Epidermal melanocyte (primary cell): ENCODE measurements around the gene HPCAL1.

Experiments
- DNase-seq: peaks from one replicate; pipeline ENCODE4 v3.0.0; 2011; ENCODE audit warnings: low spot score; ENCODE audit not compliant: insufficient read length

HPCAL1 gene

DNA sequence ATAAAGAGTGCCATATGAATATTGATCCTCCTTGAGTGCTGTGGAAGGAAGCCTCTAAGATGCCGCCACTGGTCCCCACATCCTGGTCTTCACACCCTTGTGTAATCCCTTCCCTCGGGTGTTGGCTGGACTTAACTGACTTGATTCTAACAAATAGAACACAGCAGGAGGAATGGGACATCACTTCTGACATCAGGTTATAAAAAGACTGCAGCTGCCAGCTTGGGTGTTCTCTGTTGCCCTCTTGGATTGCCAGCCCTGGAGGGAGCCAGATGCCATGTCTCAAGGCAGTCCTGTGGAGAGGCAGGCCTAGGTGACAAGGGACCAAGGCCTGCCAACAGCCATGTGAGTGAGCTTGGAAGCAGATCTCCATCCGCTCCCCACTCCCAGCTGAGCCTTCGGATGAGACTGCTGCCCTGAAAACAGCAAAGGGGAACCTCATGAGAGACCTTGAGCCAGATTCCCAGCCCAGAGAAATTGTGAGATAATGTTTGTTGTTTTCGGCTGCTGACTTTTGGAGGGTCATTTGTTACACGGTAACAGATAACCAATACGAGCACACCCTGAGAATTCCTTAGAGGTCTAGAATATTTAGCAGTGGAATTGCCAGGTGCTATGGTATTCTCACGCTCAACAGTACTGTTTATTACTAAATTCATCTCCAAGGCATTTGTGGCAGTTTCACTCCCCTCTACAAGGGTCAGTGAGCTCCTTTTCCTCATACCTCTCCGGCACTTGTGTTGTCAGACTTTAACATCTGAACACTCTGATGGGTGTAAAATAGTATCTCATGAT, 32.5 kb downstream of the HPCAL1 start:
- DNase-seq = no peak

GRCh38 chr2:10336283-10336682, 33.6 kb downstream of the HPCAL1 start:
- no peak for DNase-seq

GRCh38 chr2:10337449-10338269, 35.0 kb downstream of the HPCAL1 start:
- DNase-seq = no peak

GRCh38 chr2:10338270-10339188, 35.8 kb downstream of the HPCAL1 start:
- no peak for DNase-seq

GRCh38 chr2:10339647-10340592, 37.2 kb downstream of the HPCAL1 start:
- DNase-seq = no peak

- DNase-seq = no peak
Measured at GRCh38 chr2:10340593-10340975, 37.9 kb downstream of the HPCAL1 start.

DNA sequence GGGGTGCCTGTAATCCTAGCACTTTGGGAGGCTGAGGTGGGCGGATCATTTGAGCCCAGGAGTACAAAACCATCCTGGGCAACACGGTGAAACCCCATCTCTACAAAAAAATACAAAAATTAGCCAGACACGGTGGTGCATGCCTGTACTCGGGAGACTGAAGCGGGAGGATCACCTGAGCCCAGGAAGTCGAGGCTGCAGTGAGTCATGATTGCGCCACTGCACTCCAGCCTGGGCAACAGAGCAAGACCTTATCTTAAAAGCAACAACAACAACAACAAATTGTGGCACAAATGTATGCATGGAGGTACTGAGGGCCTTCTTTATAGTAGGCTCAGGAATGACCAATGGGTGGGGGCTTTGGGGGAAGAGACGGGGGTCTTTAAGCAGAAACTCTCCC, 38.5 kb downstream of the HPCAL1 start:
- no peak for DNase-seq

GRCh38 chr2:10342245-10342951, 39.7 kb downstream of the HPCAL1 start:
- no peak for DNase-seq

DNA sequence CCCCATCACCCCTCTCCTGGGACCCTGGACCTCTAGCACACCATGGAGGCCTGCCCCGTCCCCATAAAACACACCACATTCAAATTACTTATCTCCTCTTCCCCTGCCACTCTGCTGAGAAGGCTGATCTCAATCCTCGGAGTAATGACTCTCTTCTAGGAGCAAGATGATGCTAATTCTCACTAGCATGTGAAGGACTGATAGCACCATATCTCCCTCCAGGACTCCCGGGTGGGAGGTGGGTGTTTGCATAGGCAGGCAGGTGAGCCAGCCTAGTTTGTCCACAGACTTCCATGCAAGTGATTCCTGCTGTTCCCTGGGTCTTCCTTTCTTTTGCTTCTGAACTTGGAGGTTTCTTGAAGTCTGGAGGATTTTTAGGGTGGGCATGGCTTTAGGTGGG, 40.5 kb downstream of the HPCAL1 start:
- no peak for DNase-seq

GRCh38 chr2:10343658-10344057, 41.0 kb downstream of the HPCAL1 start:
- no peak for DNase-seq

GRCh38 chr2:10344105-10345066, 41.7 kb downstream of the HPCAL1 start:
- DNase-seq = no peak

GRCh38 chr2:10345126-10345525, 42.4 kb downstream of the HPCAL1 start:
- no peak for DNase-seq

GRCh38 chr2:10345813-10346212, 43.1 kb downstream of the HPCAL1 start:
- DNase-seq = no peak

- no peak for DNase-seq
Measured at GRCh38 chr2:10346929-10347561, 44.3 kb downstream of the HPCAL1 start.

DNA sequence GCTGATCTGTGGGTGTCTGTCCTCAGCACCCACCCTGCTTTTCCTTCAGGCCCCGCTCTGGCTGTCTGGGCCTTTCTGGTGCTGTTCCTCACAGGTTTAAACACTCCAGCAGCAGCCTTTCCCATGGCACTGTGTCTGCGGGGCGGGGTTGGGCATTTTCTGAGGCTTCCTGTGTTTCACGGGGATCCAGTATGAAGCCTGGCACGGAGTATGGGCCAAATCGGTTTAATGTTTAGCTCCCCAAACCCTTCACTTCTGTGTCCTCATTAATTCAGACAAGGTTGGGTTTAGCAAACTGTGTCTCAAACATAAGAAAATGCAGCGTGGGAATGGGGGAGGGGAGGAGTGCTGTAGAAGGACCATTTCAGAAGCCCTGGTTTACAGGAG, 44.9 kb downstream of the HPCAL1 start:
- no peak for DNase-seq

DNA sequence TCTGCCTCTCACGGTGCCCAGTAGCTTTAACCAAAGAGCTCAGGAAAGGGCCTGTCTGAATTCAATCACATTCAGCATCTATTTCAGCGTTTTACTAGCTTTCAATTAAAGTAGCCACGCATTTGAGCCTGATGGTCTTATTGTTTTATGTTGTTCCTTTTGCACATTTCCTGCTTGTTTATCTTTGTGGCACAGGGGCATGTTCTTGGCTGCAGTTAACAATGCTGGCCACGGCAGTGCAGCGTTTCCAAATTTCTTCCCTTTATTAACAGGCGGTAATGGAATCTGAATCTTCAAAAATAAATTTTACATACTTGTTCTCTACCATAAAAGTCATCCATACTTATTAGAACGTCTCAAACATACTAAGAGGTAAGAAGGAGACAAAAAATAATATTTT, 46.2 kb downstream of the HPCAL1 start:
- DNase-seq = no peak

DNA sequence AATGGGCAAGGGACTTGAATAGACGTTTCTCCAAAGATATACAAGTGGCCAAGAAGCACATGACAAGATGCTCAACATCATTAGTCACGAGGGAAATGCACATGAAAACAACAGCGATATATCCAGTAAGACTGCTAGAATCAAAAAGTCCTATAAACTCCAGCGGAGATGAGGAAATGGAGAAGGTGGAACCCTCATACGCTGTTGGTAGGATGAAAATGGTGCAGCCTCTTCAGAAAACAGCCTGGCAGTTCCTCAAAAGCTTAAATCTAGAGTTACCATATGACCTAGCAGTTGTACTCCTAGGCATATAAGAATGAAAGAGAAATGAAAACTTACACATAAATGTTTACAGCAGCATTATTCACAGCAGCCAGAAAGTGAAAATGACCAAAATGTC, 48.1 kb downstream of the HPCAL1 start:
- DNase-seq = no peak

- DNase-seq = no peak
Measured at GRCh38 chr2:10352361-10352760, 49.7 kb downstream of the HPCAL1 start.
